ENCODE measurements around the gene CDH13.

The CDH13 gene

GRCh38 chr16:83005653-83006160 lies 378.9 kb downstream of the CDH13 start:
- DNase-seq = no peak

DNA sequence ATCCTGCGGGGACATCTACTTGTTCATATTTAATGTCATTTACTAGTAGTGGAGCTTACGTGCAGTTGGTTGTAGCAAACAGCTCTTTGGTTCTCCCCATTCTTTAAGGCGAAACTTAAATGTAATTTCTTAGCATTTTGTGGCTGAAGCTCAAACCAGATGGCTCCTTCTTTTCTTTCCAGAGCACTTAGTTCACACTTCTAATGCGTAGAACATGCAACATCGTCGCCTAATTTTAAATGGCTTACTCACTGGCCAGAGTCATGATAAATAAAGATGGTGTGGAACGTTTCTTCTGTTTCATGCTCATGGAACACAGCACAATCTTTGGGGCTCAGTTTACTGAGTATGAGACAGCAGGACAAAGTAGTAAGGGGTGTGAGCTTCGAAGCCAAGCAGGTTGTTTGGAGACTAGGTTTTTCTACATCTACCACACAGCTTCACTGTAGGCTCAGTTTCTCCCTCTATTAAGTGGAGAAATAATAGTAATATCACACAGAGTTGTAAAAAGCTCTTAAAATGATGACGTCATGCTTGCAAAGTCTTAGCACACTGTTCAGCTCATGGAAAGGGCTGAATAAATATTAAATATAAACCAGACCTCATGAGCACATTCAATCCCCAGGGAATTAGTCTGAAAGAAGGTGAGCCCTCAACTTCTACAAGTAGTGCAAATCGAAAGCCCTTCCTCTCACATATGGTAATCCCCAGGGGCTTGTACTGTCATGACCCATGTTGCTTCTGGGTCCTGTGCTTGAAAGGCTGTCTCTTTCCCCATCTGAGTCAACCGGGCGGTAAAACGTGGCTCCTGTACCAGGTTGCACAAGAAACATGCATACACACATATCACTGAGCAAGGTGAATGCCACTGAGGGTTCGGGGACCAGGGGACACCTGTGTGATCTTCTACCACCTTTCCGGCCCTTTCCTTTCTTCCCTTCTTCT lies 384.3 kb downstream of the CDH13 start:
- DNase-seq = no peak

- DNase-seq = no peak
Observed at GRCh38 chr16:83011939-83012338, 385.2 kb downstream of the CDH13 start.

DNA sequence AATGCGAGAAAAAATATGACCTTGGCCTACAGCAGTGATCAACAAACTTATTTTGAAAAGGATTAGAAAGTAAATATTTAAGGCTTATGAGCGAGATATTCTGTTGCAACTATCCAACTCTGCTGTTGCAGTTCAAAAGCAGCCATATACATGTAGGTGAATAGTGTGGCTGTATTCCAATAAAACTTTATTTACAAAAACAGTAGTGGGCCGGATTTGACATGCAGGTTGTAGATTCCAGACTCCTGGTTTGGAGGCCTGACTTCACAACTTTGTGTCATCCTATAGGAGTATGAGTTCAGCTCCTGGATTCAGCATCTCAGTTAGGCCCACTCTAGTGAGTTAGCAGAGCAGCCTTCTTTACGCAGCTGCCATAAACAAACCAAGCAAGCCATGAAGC lies 386.3 kb downstream of the CDH13 start:
- DNase-seq = no peak

DNA sequence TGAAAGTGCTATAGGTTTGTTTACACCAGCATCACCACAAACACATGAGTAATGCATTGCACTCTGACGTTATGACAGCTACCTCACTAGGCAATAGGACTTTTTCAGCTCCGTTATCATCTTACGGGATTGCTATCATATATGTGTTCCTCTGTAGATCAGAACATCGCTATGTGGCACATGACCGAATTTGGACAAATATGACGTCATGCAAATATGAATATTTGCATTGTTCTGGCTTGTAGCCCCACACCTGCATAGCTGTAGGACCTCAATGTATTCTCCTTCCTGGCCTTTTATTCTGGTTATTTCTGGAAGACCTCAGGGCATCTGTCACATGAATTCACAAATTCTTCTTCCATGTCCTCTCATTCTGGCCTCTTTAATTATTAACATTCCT lies 393.2 kb downstream of the CDH13 start:
- DNase-seq = no peak

GRCh38 chr16:83021045-83021444 lies 394.3 kb downstream of the CDH13 start:
- no peak for DNase-seq

DNA sequence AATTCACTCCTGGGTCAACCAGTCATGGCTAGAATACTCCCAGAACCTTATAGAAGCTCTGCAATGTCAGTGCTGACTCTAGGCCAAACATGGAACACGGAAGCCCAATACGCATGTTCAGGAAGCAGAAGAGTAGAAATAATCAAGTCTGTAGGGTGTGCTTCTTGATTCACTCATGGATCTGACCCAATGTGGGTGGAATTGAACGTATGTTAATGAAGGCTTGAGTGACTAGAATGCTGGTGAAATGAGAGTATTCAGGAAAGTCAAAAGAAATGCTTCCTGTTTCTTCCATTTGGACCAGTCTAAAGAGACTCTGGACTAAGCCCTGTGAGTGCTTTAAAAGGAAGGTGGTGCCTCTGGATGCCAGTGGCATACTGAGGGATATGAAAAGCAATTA lies 395.0 kb downstream of the CDH13 start:
- DNase-seq = no peak

- DNase-seq = no peak
Observed at GRCh38 chr16:83023011-83023410, 396.2 kb downstream of the CDH13 start.

DNA sequence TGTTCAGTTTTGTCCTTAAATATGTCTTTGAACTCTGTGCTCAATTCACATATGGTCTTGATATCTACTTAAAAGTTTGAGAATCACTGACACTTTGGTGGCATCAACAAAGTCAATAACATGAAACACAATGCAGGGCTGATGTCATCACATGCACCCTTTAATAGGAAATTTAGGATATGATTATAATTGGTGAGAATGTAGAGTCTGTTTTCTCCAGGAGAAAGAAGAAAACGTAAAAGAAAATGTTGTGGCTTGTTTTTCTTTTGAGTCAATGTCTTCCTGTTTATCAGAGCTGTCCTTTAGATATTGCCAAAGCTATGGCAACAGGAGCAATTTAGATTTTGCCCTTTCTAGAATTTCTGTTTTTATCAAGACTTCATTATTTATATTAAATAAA lies 396.9 kb downstream of the CDH13 start:
- DNase-seq = no peak

GRCh38 chr16:83027973-83028372 lies 401.2 kb downstream of the CDH13 start:
- no peak for DNase-seq

DNA sequence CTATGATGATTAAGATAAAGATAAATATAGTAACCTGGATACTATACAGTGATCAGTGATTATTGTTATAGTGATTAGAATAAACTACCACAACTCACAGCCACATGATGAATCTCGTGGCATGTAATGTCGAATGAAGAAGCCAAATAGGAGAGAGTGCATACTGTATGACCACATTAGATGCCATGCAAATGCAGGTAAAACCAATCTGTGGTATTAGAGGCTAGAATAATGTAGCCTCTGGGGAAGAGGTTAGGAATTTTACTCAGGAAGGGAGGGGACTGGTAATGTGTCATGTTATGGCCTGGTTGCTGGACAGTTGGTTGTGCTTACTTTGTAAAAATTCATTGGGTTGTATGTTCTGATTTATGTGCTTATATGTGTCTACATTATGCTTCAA lies 402.7 kb downstream of the CDH13 start:
- no peak for DNase-seq

DNA sequence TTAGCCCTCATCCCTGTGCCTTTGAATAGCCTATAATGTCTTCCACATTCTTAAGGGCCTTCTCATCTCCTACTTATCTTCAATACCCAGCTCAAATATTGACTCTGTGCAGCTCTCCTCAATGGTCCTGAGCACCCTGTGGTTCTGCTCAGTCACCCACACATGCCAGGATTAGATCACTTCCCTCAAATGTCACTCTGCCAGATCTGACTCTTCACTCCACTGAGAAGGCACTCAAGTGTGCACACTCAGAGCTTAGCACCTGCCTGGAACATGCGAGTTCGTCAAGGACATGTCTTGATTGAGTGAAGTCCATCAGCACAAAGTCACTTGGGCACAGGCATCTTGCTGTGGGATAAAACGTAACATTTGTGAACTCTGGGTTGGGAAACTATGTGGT lies 404.8 kb downstream of the CDH13 start:
- DNase-seq = no peak

- DNase-seq = no peak
Observed at GRCh38 chr16:83037102-83037501, 410.3 kb downstream of the CDH13 start.

DNA sequence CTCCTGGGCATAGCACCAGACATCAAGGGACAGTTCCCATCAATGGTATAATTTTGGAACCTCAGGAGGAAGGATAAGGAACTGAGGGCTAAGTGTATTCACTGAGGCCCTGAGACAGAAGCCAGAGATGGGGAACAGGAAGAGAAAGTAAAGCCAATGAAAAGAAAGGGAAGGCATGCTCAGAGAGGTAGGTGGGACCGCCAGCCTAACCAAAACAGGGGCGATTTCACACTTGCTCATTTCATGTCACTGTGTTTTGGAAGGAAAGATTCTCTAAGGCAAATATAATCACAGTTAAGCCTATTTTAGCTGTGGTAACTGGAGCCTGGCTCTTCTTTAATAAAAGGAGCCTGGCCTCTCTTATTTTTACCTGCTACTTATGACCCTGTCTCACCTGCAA lies 411.1 kb downstream of the CDH13 start:
- DNase-seq = no peak

DNA sequence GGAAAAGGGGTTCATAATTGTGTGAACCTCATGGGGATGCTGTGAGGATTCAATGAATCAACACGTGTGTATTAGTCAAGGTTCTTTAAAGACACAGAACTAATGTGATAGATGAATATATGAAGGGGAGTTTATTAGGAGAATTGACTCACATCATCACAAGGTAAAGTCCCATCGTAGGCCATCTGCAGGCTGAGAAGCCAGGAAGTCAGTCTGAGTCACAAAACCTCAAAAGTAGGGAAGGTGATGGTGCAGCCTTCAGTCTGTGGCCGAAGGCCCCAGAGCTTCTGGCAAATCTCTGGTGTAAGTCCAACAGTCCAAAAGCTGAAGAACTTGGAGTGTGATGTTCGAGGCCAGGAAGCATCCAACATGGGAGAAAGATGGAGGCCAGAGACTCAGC lies 413.4 kb downstream of the CDH13 start:
- no peak for DNase-seq

GRCh38 chr16:83044589-83044988 lies 417.8 kb downstream of the CDH13 start:
- no peak for DNase-seq

DNA sequence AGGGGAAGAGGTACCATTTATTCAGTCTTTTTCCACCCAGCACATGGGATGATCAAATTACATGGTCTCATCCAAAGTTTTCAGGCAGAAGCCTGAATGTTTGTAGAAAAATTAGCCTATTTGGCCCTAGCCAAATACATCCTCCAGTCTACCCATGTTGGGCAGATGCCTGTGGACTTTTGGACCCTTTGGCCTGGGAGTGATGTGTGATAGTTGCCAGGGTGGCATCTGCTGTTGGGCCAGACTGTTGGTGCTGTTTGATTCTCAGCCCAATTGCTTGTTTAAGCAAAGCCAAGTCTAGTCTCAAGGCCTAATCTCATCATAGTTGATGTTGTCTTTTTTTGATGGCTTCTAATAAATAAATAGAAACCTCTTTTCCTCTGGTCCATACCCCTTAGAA lies 419.0 kb downstream of the CDH13 start:
- no peak for DNase-seq

- no peak for DNase-seq
Observed at GRCh38 chr16:83046664-83047063, 419.9 kb downstream of the CDH13 start.

DNA sequence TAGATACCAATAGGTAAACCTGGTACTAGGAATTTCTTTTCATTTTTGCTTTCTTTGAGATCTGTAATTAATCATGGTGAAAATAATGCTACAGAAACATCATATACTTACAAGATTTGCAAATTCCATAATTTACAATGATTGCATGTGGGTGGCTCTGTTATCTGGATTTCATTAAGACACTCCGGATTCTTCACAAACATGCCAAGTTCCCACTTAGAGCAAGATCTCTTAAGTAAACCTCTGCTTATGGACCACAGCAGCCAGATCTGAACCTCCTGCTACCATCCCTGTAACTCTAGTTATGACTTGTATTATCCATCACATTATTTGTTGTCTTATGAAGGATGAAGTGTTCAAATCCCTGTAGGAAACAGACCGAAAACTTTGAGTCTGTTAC lies 424.7 kb downstream of the CDH13 start:
- DNase-seq = no peak

GRCh38 chr16:83054283-83054682 lies 427.5 kb downstream of the CDH13 start:
- no peak for DNase-seq

DNA sequence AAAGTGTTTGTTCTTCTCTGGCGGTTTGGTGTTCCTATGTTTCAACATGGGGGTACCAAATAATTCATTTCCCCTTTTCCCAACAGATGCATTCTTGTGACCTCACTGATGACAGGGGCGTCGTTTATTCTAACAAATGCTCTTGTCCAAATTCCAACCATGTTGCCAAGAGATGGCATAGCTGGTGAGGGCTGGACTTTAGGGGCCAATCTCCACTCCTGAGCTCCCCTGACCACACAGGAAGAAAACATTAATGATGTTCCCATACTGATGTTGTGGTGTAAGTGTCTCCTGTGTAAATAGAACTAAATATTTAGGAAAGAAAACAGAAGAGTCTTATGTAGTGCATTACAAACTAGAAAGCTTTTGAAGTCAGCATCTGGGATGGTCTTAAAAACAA lies 431.6 kb downstream of the CDH13 start:
- no peak for DNase-seq

DNA sequence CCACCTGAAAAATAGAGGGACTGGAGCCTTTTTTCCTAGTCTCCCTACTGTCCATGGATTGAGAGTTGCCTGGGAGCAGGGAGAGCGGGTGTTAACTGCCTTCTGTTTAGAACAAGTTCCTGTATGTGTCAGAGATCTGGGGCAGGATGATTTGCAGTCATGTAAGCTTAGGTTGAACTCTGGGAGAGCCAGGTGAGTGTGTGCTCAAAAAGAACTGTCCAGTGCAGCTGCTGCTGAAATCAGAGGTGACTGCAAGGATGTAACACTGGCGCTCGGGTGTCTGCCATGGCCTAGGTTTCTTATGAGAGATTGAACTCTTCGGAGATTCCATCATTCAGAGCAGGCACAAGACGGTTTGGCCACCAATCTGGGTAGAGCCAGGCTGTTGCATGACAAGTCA lies 432.5 kb downstream of the CDH13 start:
- no peak for DNase-seq

DNA sequence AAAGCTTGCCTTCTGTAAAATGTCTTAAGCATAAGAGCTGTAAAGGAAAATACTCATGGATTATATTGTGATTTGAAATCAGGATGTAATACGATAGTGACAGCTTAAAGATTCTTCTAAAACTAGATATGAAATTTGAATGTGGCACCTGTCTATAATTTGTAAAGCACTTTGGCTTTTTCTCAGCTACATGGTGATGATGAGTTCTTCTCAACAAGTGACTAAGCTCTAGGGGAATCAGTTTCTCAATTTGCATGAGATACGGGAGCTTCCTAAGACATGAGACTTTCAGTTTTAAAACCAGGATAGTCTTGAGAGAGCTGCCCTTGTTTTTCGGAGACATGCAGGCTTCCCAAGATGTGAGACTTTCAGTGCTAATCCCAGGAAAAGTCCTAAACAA lies 439.2 kb downstream of the CDH13 start:
- DNase-seq = no peak

DNA sequence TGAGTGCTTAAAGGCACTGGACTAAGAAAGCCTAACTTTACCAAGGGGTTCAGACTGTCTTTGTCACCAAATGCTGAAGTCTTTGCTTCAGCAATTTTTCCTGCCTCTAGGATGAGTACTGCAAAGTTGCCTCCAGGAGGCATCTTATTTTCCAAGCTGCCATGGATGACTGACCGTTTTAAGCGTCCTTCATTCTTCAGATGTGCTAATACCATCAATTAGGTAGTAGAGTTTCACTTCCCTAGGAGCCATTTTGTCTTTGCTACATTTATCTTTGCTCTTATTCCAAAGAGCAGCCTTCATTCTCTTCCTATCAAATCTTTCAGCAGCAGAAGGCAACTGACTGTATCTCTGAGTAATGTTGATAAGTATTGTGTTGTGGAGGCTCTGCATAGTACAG lies 440.1 kb downstream of the CDH13 start:
- DNase-seq = no peak

GRCh38 chr16:83068686-83069085 lies 441.9 kb downstream of the CDH13 start:
- DNase-seq = no peak

Data from central memory CD4-positive, alpha-beta T cell (primary cell).